ENCODE measurements around the gene TXK. TPM values are rescaled to one million over a fixed set of nuclear protein-coding genes. Genes with fewer than 3 reads are reported as not detected.

Gene TXK
- total RNA-seq, 1 experiment from 2014 or later, result 0.06 TPM

DNA sequence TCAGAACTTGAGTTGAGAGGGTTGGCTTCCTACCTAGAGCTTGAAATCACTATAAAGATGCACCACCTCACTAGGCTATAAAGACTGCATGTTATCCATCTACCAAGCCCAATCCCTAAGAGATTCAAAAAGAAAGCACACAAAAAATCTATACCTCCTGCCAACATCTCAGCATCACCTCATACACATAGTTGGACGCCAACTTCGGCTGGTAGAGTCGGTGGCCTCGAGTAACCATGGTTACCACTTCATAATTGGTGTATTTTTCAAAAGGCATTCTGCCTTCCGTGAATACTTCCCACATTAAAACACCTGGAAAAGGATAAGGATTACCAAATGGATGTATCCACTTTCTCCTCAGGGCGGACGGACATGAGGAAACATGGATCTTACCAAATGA, 4.5 kb upstream of the TXK start:
- no peak for DNase-seq (ENCODE audit: low read depth)

DNA sequence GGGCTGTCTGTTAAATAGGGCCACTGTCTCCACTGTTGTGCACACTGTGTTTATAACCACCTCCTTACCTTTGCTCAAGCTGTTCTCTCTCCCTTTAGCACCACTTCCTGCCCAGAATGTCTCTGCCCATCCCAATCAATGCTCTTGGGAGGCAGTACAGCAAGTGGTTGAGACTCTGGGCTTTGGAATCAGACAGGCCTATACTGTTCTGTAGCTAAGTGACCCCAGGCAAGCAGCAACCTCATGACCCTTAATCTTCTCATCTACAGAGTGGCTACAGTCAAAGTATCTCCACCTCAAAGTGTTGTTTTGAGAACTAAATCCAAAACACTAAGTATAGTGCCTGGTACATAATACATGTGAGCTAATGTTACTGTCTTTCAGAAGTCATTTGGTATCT, 3.8 kb upstream of the TXK start:
- DNase-seq (ENCODE audit: low read depth), result no peak

DNA sequence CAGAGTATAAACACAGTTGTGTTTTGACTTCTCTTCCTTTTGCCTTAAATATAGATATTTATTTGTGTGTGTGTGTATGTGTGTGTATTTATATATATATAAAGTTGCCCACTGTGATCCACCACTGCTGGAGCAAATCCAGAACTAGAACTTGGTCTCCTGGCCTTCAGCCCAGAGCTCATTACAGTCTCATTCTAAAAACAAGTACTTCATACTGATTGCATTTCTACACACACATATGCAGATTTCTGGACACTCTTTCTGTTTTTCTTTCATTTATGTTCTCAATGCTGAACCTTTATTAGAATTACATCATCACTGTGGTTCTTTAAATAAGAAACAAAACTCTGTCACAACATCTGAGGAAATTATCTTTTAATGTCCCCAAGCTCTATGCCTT, 381 bp downstream of the TXK start:
- DNase-seq (ENCODE audit: low read depth), result no peak

DNA sequence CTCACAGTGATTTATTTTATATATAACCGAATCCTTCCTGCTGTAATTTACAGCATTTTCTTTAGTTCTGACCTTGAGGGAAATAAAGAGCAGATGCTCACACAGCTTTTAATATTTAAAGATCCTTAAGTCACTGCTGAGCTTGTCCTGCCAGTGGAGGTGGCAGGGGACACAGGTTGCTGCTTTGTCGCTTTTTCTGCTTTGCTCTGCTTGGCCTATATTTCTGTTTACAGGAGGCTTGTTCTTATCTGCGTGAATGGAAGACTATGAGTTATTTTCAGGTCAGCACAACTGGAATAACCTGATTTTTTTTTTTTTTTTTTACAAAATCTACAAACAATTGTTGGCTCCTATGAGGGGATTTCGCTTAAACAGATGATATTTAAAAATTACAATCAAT, 2.3 kb downstream of the TXK start:
- no peak for DNase-seq (ENCODE audit: low read depth)

DNA sequence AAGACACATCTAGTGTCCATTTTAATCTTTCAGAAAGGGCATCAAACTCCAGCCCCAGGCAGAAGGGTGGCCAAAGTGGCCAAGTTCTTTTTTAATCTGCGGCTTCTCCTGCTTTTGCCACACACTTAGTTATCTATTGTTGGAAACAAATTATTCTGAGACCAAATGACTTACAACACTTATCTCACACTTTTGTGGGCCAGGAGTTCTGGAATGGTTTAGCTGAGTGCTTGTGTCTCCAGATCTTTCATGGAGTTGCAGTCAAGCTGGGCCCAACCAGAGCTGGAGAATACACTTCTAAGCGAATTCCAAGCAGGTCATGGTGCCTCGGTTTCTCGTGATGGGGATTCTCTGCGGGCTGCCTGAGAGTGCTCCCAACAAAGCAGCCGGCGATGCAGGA, 4.0 kb downstream of the TXK start:
- DNase-seq (ENCODE audit: low read depth), result no peak

DNA sequence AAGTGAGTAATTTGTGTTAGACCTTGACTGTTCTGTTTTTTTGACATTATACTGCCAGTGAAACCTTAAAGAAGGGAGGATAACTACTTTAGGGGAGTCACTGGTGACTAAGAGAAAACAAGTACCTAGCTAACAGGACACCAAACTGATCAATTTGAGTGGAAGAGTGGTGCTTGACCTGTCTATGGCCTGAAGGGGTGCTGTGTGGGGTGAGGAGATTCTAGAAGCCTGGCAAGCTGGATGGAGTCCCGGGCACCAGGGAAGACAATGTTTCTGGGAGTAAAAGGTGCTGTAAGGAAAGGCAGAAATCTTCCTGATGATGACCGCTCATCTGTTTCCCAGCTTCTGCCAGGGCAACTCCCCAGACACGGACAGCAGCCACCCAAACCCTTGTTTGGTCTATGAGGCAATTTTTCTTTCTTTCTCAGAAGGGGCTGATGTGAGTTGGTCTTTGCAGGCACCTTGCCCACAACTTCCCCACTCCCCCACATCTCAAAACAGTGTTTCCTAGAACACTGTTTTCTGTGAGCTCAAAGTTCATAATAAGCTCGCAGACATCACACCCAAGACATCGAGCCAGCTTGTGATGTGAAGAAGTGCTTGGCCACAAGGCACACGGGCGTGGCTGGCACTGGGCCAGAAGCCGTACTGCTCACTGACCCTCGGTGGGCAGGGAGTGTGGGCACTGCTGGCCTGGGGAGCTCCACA, 4.6 kb downstream of the TXK start:
- DNase-seq (ENCODE audit: low read depth), result no peak

DNA sequence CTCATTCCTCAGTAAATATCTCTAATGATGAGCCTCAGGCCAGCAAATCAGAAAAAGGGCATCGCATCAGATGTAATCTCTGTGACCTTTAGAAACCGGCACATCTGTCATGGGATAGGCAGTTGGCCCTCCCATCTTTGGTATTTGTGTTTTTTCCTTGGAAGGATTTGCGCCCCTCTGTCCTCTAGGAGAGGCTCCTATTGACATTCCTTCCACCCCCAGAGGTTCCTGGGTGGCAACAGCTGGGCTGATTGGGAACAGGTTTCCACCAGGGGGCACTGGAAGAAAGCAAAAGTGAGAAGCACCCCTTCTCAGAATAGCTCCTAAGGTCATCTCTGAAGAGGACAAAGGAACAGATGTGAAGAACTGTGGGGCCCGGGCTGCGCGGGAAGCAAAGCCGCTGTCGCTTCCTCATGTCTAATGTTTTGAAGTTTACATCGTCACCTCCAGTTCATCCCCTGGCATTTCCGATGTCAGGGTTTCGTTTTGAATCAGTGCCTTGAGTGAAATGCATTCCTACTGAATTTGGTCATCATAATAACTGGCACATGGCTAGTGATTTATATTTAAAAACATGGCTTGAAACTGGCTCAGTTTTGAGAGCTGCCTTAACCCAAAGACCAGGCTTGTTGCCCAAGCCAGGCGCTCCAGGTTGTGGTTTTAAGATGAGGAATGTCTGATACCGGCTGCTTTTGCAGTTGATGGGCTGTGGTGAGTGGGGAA, 6.2 kb downstream of the TXK start:
- DNase-seq (ENCODE audit: low read depth), result peak; percentile 99

DNA sequence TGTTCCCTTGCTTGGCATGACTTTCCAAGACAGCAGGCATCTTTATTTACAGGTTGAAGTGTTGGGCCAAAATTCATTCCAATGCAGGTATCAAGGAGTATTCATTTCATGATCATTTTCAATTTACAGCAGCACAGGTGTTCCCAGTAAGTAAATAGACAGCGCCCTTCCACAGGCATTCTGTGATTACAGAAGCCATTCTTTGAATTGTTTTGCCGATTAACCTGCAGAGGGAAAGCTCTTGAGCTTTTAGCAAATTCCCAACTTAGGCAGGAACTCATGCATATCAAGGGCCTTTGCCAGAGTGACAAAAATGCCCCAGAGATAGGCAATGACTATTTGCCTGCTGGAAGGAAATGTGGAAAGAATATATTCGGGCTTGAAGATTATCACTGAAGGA, 6.8 kb downstream of the TXK start:
- no peak for DNase-seq (ENCODE audit: low read depth)

DNA sequence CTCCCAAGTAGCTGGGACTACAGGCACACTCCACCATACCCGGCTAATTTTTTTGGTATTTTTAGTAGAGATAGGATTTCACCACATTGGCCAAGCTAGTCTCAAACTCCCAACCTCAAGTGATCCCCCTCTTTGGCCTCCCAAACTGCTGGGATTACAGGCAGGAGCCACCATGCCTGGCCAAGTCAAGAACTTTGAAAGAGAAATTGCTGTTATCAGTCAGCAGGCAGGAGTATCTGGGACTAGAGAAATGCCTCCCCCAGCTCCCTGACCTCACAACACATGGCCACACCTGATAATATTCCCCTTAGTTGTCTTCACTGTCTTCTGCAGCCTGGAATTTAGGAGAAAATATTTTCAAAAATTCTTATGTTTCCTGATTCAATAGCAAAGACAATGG, 7.4 kb downstream of the TXK start:
- no peak for DNase-seq (ENCODE audit: low read depth)

DNA sequence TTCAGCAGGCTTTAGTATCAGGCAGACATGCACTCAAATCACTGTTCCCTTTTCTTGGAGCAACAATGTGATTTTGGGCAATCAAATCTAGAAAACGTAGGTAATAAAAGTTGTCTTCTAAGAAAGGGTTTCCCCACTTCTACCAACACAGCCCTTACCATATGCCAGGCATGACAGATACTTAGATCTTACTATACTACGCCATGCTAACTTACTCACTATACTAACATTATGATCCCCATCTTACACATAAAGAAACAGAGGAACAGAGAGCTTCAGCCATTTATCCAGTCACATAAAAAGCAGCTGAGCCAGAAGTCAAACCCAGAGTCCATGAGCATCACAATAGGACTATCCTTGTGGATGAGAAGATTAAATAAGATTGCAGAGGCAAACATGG, 9.2 kb downstream of the TXK start:
- no peak for DNase-seq (ENCODE audit: low read depth)

DNA sequence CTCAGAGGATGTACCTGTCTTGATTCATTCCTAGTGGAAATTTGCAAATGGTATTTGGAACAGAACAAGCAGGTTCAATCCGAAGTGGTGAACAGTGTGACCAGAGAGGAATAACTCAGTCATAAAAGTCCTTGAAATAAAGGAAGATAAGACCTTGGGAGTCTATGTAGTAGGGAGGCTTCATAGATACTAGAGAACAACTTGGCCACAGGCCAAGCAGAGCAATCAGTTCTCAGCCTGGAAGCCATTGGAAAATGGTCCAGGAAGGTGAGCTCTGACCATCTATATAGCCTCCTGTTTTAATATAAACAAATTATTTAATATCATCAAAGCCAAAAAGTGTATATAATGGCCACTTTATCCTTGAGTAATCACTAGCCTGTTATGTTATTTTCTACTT, 11.3 kb downstream of the TXK start:
- no peak for DNase-seq (ENCODE audit: low read depth)

DNA sequence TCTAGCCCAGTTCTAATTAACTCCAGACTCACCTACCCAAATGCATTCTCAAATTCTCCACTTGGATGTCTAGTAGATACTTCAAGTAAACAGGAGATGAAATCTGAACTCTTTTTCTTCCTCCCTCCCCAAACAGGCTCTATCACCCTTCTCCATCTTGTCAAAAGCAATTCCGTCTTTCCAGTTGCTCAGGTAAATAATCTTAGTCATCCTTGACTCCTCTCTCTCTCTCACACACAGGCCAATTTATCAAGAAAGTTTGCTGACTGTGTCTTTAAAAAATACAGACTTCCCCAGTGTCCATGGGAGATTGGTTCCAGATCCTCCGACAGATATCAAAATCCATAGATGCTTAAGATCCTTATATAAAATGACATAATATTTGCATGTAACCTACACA, 12.9 kb downstream of the TXK start:
- DNase-seq (ENCODE audit: low read depth), result no peak

DNA sequence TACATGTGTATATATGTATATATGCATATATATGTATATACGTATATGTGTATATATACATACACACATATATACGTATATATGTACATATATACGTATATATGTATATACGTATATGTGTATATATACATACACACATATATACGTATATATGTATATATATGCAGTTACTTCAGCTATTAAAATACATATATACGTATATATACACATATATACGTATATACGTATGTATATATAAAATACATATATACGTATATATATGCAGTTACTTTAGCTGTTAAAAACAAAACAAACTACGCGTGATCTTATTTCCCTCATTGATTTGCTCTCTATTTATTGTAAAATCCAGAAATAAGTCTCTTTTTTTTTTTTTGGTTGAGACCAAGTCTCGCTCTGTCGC, 13.9 kb downstream of the TXK start:
- DNase-seq (ENCODE audit: low read depth), result no peak

DNA sequence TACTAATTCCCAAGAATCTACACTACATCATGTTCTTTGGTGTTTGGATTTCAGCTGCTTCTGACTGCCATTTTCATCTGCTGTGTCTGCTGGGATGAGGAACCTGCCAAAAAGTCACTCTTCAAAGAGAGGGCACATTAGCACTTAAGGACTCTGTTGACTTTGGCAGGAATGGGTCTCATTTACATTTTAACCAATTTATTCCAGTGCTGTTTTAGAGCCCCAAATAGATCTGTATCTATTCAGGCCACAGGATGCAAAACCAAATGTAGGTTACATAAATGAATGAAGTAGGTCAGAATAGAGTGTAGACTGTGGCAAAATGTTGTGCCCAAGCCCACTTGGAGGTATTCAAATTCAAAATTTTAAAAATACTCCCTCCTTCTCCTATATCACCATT, 14.4 kb downstream of the TXK start:
- no peak for DNase-seq (ENCODE audit: low read depth)

DNA sequence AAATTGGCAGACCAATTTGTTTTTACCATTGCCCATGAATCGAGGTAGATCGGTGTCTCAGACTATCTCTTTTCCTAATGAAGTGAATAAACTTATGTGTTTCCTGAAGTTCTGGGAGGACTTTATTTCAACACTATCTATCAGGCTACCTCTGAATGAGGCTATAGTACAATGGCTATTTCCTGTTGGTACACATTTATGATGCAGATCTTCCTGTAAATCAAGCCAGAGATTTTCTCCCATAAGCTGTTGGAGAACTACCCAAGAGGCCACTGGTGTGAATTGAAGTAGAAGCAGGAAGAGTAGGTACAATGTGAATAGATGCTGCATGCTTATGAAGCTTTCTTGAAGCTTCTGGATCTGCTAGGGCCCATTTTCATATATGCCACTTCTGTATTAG, 16.0 kb downstream of the TXK start:
- no peak for DNase-seq (ENCODE audit: low read depth)

DNA sequence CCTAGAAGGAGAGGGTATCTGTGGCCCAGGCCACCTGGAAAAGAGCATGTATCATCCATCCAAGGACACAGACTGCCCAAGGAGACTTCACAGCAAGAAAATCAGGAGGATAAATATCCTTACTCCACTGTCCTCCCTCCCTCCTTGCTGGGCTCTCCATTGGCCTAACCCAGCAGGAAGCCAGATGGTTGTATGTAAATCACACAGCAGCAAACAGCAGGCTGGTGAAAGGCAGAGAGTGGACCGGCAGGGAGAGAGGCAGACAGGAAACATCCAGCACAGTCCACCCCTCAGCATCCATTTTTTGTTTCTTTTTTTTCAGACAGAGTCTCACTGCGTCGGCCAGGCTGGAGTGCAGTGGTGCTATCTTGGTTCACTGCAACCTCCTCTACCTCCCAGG, 17.5 kb downstream of the TXK start:
- DNase-seq (ENCODE audit: low read depth), result no peak

DNA sequence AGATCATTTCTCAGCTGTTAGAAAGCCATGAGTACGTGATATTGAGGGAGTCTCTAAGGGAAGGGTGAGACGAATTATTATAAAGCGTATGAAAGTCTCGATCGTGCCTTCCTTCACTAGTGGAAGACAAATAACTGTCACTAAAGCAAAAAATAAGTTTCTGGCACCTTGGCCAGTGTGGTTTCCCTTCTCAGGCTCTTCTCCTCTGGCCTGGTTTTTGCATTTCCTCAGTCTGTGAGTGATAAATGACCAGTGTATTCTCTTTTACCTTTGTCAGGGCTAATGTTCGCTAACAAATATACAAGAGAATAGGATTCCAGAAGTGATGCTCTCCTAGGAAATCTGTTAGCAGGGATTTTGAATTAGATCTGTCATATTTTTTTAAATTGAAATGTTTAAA, 19.6 kb downstream of the TXK start:
- no peak for DNase-seq (ENCODE audit: low read depth)

DNA sequence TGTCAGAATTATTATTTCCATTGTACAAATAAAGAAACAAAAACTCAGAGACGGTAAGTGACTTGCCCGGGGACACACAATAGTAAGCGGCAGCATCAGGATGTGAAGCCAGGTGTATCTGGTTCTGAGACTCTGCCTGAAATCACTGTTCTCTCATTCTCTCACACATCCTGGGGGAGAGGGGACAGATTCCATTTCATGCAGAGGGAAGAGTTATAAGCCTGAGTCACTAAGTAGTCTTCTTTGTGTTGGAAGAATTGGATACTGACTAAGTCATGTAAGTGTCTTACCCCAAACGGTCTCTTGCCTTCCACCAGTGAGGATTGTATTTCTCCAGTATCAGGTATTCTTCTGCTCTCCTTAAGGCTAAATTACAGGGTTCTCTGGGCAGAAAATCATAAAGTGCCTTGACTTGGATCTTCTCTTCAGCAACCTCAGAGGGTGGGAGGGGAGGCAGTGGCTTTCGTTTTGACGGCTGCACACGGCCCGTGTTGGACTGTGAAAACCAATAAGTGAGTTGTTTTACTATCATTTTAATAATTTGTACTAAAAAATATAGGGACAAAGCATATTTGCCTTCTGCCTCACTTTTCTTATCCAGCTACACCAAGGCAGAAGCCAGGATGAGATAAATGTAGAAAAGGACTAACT, 21.9 kb downstream of the TXK start:
- DNase-seq (ENCODE audit: low read depth), result peak; percentile 66

DNA sequence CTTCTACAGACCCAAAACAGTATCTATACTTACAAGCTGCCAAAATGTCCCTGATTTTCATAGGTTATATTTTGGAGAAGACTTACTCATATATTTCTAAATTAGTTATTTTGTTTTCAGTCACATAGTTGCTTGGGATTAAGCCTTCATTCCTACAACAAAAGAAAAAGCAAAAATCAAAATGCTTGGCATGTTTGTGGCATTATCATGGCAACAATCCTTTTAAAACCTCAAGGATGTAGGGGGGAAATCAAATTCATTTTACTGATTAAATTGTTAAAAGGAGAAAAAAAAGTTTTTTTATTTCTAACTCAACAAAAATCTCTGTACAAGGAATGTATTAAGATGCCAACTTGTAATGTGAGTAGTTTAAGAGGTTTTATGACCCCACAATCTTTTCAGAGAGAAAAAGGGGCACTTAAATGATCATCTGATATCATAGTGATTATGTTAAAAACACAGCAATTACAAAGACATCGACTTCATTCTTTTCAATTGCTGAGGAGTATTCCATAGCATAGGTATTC, 23.5 kb downstream of the TXK start:
- DNase-seq (ENCODE audit: low read depth), result no peak

DNA sequence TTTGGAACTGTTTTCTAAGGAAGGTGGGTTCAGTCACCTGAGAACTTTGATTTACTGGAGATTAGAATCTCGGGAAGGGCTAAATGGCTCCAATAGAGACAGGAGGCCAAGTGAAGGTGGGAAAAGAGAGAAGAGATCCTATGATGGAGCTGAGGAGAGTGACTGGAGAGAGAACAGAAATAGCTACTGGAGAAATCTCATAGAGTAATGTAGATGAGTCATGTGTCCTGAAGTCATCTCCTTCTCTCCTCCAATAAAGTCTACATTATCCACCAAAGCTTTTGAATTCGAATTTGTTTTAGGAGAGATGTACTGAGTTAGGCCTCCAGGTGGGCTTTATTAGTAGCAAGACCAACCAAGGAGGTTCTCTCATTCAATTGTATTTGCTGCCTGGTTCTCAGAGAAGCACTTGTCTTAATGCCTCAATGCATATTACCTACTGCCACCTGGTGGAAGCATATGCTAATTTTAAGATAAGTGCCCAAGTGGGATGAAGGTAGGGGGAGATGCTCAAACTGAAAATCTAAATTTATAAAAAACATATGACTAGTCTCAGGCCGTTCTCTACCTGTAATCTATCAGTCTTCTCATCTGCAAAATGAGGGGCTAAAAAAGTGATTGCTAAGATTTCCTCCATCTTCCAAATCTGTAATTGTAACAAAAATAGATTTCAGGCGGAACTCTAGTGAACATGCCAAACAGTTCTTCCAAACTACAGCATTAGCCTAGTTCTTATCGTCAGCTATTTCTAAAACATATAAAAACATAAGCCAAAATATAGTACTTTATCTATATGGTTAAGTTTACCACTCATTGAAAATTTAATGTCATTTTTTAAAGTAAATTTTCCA, 24.4 kb downstream of the TXK start:
- DNase-seq (ENCODE audit: low read depth), result peak; percentile 64

DNA sequence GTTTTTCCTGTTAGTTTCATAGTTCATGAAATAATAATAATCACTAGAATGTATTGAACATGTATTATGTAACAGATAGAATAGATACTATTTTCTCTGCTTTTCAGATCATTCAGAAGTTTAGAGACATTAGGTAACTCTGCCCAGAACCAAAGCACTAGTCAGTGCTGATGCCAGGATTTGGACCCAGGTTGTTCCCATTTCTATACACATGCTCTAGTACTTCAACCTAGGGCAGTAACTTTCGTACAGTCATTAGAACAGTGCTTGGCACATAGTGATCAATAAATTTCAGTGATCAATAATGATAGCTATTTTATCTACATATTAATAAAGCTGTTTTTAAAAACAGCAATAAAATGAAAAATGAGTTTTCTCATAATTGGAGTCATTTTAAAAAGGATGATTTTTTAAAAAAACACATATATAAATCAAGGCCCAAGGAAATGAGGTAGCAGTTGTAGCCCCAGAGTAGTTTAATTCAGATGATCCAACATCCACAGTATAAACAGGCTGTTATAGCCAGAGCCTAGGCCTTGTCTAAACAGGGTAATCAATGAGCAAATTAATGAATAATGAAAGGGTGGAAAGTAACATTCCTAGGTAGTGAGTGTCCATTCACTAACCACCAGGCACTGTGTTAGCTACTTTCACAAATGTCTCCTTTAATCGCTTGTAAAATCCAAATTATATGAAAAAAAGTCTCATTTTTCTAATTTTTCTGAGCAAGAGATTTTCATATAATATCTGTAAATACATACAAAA, 25.6 kb downstream of the TXK start:
- no peak for DNase-seq (ENCODE audit: low read depth)

All from HT1080 (cell line).